Endothelial cell of umbilical vein (primary cell): ENCODE data around the gene MCTP2. TPM values are rescaled to one million over a fixed set of nuclear protein-coding genes. Genes with fewer than 3 reads are reported as not detected.

Source experiments
- BruUV-seq: library from RNA; stranded (reverse); fragments of 400-500 nt; replicated peaks from 2 replicates; lab custom pipeline; 2021; lab: Mats Ljungman, UMichigan
- CTCF ChIA-PET: fragments of 300-600, 350-600 bp; sonication (Branson Sonifier 250); formaldehyde crosslinking; loops from one replicate; lab custom pipeline; 2021; ENCODE audit warnings: antibody characterized with exemption, inconsistent platforms; lab: Charles Lee
- POLR2A ChIA-PET: fragments of 300-600, 350-600 bp; sonication (Branson Sonifier 250); formaldehyde crosslinking; loops from one replicate; lab custom pipeline; 2021; ENCODE audit warnings: antibody characterized with exemption, inconsistent platforms; lab: Charles Lee
- DNase-seq: peaks from one replicate; pipeline ENCODE4 v3.0.0-alpha.2; 2011; ENCODE audit warnings: low read depth, low spot score
- FAIRE-seq: peaks from 2 replicates; lab custom pipeline; 2011; peaks lifted over from hg19 to GRCh38; lab: Jason Lieb, UNC
- H2AFZ ChIP-seq: 2 replicates; pipeline ENCODE4 v1.6.0; 2012; ENCODE audit warnings: low read depth, low read length, control low read depth, inconsistent platforms
- H3K27ac ChIP-seq: 2 replicates; pipeline ENCODE4 v1.5.1; 2011; ENCODE audit warnings: low read depth, mild to moderate bottlenecking, control low read depth, low read length, moderate library complexity; ENCODE audit not compliant: insufficient read depth
- H3K27me3 ChIP-seq, 2 experiments: 2 replicates each; pipeline versions ENCODE4 v1.6.0 to v1.6.1; 2011; ENCODE audit warnings: low read length in 2 of 2, mixed read lengths in 1 of 2; ENCODE audit not compliant: control insufficient read depth in 2 of 2, insufficient read depth in 2 of 2
- H3K36me3 ChIP-seq, 2 experiments: 2 replicates in 1 of 2; 3 replicates in 1 of 2; pipeline ENCODE4 v1.5.1; 2011; ENCODE audit warnings: low read length in 2 of 2, mild to moderate bottlenecking in 1 of 2, moderate library complexity in 1 of 2; ENCODE audit not compliant: control insufficient read depth in 2 of 2, insufficient read depth in 2 of 2; ENCODE audit errors: extremely low read depth in 1 of 2
- H3K4me1 ChIP-seq: 3 replicates; pipeline ENCODE4 v1.5.1; 2011; ENCODE audit warnings: mild to moderate bottlenecking, low read length; ENCODE audit not compliant: control insufficient read depth, insufficient read depth; ENCODE audit errors: extremely low read depth
- H3K4me2 ChIP-seq: 2 replicates; pipeline ENCODE4 v1.6.1; 2011; ENCODE audit warnings: low read length, control low read depth, mixed read lengths; ENCODE audit not compliant: insufficient read depth
- H3K4me3 ChIP-seq, 3 experiments: fragments of 200-600 bp in 1 of 3; sonication (generic), shearing (Covaris generic) in 1 of 3; replicated peaks in 1 of 3; 2 replicates each; pipeline ENCODE4 v1.5.1; 2011 to 2016; ENCODE audit warnings: control low read depth in 3 of 3, low read length in 3 of 3, mild to moderate bottlenecking in 2 of 3, inconsistent platforms in 1 of 3, low read depth in 1 of 3, moderate library complexity in 1 of 3; ENCODE audit not compliant: insufficient read depth in 1 of 3
- H3K79me2 ChIP-seq: 2 replicates; pipeline ENCODE4 v1.6.0; 2012; ENCODE audit warnings: low read length, inconsistent platforms; ENCODE audit not compliant: control insufficient read depth, insufficient read depth
- H3K9ac ChIP-seq: replicated peaks from 2 replicates; pipeline ENCODE3; 2011; ENCODE audit warnings: low read length, control low read depth; ENCODE audit not compliant: insufficient read depth; ENCODE audit errors: extremely low read depth
- H3K9me1 ChIP-seq: replicated peaks from 3 replicates; pipeline ENCODE4 v1.6.0; 2011; ENCODE audit warnings: mild to moderate bottlenecking, low read length; ENCODE audit not compliant: control insufficient read depth, insufficient read depth; ENCODE audit errors: extremely low read depth
- H3K9me3 ChIP-seq: replicated peaks from 2 replicates; pipeline ENCODE4 v1.5.1; 2012; ENCODE audit warnings: low read length, inconsistent platforms; ENCODE audit not compliant: control insufficient read depth, insufficient read depth
- H4K20me1 ChIP-seq: replicated peaks from 2 replicates; pipeline ENCODE3; 2011; ENCODE audit warnings: mild to moderate bottlenecking, low read length; ENCODE audit not compliant: control insufficient read depth, insufficient read depth; ENCODE audit errors: extremely low read depth
- CTCF ChIP-seq, 2 donors: IDR thresholded peaks; 1 replicate in 1 of 2; 2 replicates in 1 of 2; pipeline ENCODE4 v1.5.1; 2011; ENCODE audit warnings: low read length in 2 of 2, mild to moderate bottlenecking in 2 of 2, moderate library complexity in 2 of 2, control low read depth in 1 of 2, inconsistent platforms in 1 of 2, low read depth in 1 of 2; ENCODE audit not compliant: insufficient read depth in 1 of 2; ENCODE audit errors: extremely low read depth in 1 of 2
- EZH2 ChIP-seq: IDR thresholded peaks from 2 replicates; pipeline ENCODE4 v1.6.1; 2012; ENCODE audit warnings: borderline replicate concordance, low read depth, mild to moderate bottlenecking, moderate library complexity, low read length, inconsistent platforms; ENCODE audit not compliant: severe bottlenecking
- FOS ChIP-seq: IDR thresholded peaks from 2 replicates; pipeline ENCODE4 v1.6.1; 2011; ENCODE audit warnings: mild to moderate bottlenecking, low read length, moderate library complexity, borderline replicate concordance; ENCODE audit not compliant: insufficient read depth
- JUN ChIP-seq: IDR thresholded peaks from 2 replicates; pipeline ENCODE4 v1.6.1; 2011; ENCODE audit warnings: borderline replicate concordance, low read depth; ENCODE audit not compliant: insufficient read length, insufficient read depth
- MAX ChIP-seq: IDR thresholded peaks from 2 replicates; pipeline ENCODE4 v1.6.1; 2011; ENCODE audit not compliant: insufficient read depth, insufficient read length
- MYC ChIP-seq: IDR thresholded peaks from one replicate; pipeline ENCODE4 v1.6.1; 2011; ENCODE audit warnings: mild to moderate bottlenecking, low read depth, low read length
- POLR2A ChIP-seq: IDR thresholded peaks from 2 replicates; pipeline ENCODE4 v1.6.1; 2012; ENCODE audit warnings: low read depth, mild to moderate bottlenecking, control low read depth, low read length
- POLR2AphosphoS5 ChIP-seq: IDR thresholded peaks from 2 replicates; pipeline ENCODE4 v1.6.1; 2012; ENCODE audit warnings: low read depth, mild to moderate bottlenecking, control low read depth, low read length, moderate library complexity; ENCODE audit not compliant: insufficient read depth
- dilution Hi-C: fragments of 300-500 bp; cut with MboI; formaldehyde crosslinking; loops from one replicate; pipeline ENCODE4 v1.15.0; 2019; ENCODE audit warnings: low sequenced_read_pairs; ENCODE audit not compliant: extremely low pct_ligation_motif_present
- intact Hi-C: fragments of 100-400 bp; cut with micrococcal nuclease; formaldehyde crosslinking; loops from one replicate; pipeline ENCODE4 v1.10.0; 2022
- polyA plus RNA-seq, 4 experiments: library from polyadenylated mRNA; depleted of rRNA in 3 of 4; stranded (reverse) in 3 of 4; unstranded in 1 of 4; fragments of >200 nt; gene quantifications; 2 replicates each; pipeline versions ENCODE4 v1.2.1 to v1.2.3, GENCODE V29; 2011 to 2012; ENCODE audit warnings: missing spikeins in 1 of 4
- total RNA-seq: library from RNA; stranded (reverse); gene quantifications from 2 replicates; pipeline ENCODE4 v1.2.3, GENCODE V29; 2021

Gene MCTP2
- total and polyA plus RNA-seq, 2 donors (not counting 3 experiments of a cell fraction or from before 2014, with no cell fraction given): 0.01 to 0.75 TPM

GRCh38 chr15:94186770-94187331 is 44.5 kb upstream of the MCTP2 start:
- BruUV-seq: no TSS peak
- CTCF ChIA-PET: no interaction called here

More at GRCh38 chr15:94186770-94187331, 44.5 kb upstream of the MCTP2 start:
- Histone ChIP-seq H3K79me2 (no peaks in the 10 kb centered on the region), H3K9me3 (no peaks in the 10 kb centered on the region), H3K4me1 (no peaks in the 10 kb centered on the region), H3K4me3 (no peak overlapping the region), H3K9me1 (no peaks in the 10 kb centered on the region), H3K27ac (no peak overlapping the region), H3K27me3 (no peaks in the 10 kb centered on the region), H3K36me3 (no peaks in the 10 kb centered on the region), H3K9ac (no peak overlapping the region), H2AFZ (no peak overlapping the region), H3K4me2 (no peak overlapping the region), H4K20me1 (no peaks in the 10 kb centered on the region)
- POLR2A ChIA-PET: no interaction called here
- no peak for FAIRE-seq
- intact Hi-C loops (no loop called here), dilution Hi-C loops (no loop called here)
- DNase-seq: no peak
- TF ChIP-seq JUN: no peak
- no peak for TF ChIP-seq CTCF (IDR thresholded peaks at IDR 0.05; ENCODE audit: extremely low read depth in 1 of 2, insufficient read depth in 1 of 2, low read depth in 1 of 2, low read length in 2 of 2)
- no peak for TF ChIP-seq POLR2A
- no peak for TF ChIP-seq MYC
- no peak for TF ChIP-seq EZH2
- TF ChIP-seq MAX: no peak
- no peak for TF ChIP-seq FOS
- no peak for TF ChIP-seq POLR2AphosphoS5
